HG03460 (cell line): ENCODE data around the gene RHD.
A peak's percentile ranks its signal among the peaks of the same experiment; 100 is the strongest.
"Not testable (repeated sequence)": the region's sequence is repeated elsewhere in the genome, so short reads cannot be mapped to it uniquely, and the experiment has no call there.

ENCODE experiments used
- ATAC-seq: cut with Tn5 transposase; IDR thresholded peaks from one replicate; pipeline ENCODE4 v1.9.1; 2021; ENCODE audit not compliant: unreplicated experiment

Gene RHD

DNA sequence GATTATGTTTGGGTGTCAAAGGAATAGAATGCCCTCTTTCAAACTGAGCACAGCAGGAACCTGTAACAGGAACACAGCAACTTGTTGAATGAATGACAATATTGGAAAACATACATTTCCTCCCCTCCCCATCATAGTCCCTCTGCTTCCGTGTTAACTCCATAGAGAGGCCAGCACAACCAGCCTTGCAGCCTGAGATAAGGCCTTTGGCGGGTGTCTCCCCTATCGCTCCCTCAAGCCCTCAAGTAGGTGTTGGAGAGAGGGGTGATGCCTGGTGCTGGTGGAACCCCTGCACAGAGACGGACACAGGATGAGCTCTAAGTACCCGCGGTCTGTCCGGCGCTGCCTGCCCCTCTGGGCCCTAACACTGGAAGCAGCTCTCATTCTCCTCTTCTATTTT is at the start of gene RHD:
TSS of gene RHD (plus strand) at position 272 of the 400 bp plus-strand sequence. CDS start at position 311, 39 bp downstream.
- ATAC-seq, result not testable (repeated sequence)

DNA sequence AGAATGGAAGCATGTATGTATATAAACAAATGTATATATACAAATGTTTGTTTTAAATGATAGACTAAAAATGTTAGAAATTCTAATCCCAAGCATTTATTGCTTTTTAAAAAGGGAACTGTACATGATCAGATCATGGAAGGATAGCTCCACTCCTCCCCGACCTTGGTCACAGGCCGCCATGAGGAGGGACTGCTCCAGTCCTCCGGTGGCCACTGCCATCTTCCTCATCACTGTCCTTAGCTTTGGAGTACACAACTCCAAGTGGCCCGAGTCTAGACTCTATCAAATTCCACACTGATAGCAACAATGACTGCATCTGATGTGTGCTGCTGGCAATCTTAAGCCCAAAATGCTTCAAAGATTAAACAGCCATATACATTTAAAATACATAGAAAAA is 49.7 kb upstream of the RHD start:
- no peak for ATAC-seq

DNA sequence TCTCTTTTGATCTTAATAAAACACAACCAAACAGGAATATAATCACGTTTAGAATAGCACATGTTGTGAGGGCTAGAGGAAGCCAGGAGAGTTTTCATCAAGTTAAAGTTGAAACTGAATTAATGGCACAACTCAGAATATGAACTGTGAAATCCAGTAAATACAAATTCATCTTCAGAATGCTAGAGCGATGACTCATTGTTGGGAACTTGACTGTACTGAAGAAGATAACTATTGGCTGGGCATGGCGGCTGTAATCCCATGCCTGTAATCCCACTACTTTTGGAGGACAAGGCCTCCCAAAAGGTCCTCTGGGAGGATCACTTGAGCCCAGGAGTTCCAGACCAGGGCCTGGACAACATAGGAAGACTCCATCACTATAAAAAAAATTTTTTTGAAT is 48.8 kb upstream of the RHD start:
- no peak for ATAC-seq

- ATAC-seq, result peak; percentile 73
These were observed 40.1 kb upstream of the RHD start, which contains the start of gene SYF2 for GRCh38 chr1:25232027-25232865. TSS of gene SYF2 (minus strand) at chr1:25232502. CDS start at chr1:25232467, 35 bp downstream.

DNA sequence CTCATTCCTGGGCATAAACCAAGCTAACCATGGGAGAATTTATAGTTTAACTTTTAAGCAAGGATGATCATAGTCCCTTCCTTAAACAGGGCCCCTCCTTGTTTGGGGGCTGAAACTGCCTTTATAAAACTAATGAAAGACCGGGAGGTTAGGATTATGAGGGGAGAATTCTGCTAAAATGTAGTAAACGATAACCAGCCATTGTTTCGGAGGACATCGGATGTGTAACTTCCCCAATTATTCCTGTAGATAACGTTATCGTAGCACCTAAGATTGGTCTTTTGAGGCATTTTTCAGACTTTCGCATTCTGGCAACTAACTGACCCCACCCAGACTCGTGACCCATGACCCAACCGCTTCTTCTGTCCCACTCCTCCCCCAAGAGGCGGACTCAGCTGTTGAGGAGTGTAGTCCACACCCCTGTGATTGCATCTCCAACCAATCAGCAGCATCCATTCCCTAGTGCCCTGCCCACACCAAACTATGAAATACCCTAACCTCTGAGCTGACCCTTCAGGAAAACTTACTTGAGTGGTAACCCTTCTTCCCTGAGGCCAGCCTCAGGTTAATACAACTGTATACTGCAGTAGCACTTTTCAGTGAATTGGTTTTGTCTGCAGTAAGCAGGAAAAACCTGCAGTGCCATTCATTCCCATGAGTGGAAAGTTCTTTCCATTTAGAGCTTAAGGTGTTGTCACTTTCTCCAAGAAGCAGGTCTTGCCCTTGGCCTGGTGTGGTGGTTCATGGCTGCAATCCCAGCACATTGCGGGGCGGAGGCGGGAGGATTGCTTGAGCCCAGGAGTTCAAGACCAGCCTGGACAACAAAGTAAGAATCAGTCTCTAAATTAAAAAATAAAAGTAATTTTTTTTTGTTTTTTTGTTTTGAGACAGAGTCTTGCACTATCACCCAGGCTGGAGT is 39.2 kb upstream of the RHD start:
- ATAC-seq, result peak; percentile 53

- not testable (repeated sequence) for ATAC-seq
These were observed 36.9 kb upstream of the RHD start for GRCh38 chr1:25235411-25235810.

- ATAC-seq, result not testable (repeated sequence)
These were observed 36.0 kb upstream of the RHD start for GRCh38 chr1:25236261-25236660.

DNA sequence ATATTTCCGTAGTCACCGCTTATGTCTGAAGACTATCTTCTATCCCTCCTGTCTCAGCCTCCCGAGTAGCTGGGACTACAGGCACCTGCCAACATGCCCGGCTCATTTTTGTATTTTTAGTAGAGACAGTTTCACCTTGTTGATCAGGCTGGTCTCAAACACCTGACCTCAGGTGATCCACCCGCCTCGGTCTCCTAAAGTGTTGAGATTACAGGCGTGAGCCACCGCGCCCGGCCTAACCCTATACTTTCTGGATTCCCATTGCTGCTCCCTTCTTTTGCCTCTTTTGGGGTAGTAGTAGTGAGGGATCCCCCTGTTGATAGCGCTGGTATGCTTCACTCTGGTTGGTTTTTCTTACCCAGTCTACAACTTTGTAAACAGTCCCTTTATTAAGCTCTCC is 34.3 kb upstream of the RHD start:
- no peak for ATAC-seq

GRCh38 chr1:25239681-25240541 is 32.4 kb upstream of the RHD start:
- peak; percentile 60 for ATAC-seq

GRCh38 chr1:25243907-25244306 is 28.4 kb upstream of the RHD start:
- no peak for ATAC-seq

GRCh38 chr1:25245393-25245792 is 26.9 kb upstream of the RHD start:
- ATAC-seq, result no peak

DNA sequence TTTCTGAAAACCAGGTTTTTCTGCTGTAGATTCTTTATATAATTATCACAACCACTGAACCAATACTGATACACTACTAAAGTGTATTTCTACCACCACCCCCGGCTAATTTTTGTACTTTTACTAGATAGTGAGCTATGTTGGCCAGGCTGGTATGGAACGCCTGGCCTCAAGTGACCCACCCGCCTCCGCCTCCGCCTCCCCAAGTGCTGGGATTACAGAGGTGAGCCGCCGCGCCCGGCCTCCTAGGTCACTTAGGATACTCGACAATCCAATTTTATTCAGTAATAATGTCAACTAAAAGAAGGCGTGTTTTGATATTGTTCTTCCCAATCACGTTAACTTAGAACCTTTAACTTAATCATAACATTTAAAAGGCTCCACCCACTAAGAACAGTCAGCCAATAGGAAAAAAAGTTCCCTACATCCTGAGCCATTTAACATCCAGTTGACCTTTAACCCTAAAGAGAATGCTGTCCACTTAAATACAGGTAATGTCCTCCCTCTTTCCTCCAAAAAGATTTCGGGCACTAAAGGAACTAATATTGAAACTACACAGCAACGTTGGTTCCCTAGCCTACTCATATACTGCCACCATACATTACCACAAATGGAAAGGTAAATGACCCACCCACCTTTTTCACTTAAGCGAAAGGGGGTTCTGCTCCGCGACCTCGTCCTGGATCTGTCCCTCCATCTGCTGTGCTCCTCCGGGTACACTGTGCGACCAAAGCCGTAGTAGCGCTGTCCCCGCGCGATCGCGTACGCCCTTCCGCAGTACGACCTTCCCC is 26.3 kb upstream of the RHD start:
- ATAC-seq, result no peak

GRCh38 chr1:25246600-25247023 is 25.7 kb upstream of the RHD start:
- ATAC-seq, result no peak

DNA sequence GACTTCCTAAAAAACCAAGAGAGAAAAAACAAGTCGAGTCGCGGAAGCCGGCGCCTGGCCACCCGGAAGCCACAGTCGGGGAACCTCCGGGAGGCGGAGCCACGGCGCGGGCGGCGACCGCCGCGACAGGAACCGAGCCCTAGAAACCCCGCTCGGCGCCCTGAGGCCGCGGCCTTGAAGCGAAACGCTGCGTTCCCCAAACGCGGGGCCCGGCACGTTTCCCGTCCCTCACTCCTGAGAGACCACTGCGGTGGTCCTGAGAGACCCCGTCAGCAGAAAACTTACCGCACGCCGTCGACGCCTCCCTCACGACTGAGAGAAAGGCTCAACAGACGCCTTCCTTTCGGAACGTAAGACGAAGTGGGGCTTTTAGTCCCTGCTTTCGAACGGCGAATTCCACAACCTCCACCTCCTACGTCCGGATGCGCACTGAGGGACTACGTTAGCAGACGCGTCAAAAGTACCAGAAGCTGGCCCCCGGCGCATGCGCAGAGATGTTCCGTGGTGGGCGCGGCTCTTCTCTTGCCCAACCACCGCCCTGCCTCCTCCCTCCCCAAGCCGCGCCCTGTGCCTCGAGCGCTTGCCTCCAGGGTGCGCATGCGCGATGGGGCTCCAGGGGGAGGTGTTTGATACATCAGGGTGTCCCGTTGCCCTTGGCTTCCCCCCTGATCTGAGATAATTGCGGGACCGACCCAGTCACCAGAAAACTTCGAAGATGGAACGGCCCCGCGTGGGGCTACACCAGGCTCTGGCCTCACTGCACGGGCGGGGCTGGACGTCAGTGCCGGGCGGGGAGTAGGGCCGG is 25.1 kb upstream of the RHD start, which contains the start of gene RSRP1:
TSS of gene RSRP1 (minus strand) at position 431 of the 805 bp plus-strand sequence. CDS start 491 bp downstream, outside the sequence.
- peak; percentile 78 for ATAC-seq

DNA sequence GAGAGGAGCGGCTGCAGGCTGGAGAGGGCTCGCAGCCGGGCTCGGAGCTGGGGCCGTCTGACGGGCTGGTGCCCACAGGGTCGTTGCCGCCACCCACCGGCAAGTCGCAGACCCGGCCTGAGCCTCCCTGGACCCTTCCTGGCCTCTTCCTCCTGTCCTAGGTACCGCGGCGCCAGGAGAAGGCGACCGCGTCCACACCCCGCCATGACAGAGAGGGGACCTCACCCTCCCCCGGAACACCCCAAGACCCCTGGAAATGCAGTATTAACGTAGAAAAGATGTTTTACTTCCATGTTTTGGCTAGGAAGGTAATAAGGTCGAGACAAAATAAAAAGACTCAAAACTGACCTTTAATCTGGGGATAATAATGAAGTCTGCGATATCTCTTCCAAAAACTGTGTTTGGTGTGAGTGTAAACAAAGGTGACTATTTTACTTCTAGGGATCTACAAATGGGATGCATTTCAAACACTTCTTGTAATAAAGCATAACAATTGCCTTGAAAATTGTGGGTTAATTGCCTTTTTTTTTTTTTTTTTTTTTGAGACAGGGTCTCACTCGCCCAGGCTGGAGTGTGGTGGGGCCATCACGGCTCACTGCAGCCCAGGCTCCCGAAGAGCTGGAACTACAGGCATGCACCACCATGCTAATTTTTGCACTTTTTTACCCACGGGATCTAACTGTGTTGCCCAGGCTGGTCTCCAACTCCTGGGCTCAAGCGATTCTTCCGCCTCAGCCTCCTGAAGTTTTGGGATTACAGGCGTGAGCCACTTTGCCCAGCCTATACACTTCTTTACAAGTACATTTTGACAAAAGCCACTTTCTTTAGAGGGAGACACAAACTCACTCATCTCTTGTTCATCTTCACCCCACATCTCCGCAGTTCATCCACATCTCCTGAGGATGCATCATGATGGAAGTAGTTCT is 24.2 kb upstream of the RHD start:
- ATAC-seq, result peak; percentile 44

DNA sequence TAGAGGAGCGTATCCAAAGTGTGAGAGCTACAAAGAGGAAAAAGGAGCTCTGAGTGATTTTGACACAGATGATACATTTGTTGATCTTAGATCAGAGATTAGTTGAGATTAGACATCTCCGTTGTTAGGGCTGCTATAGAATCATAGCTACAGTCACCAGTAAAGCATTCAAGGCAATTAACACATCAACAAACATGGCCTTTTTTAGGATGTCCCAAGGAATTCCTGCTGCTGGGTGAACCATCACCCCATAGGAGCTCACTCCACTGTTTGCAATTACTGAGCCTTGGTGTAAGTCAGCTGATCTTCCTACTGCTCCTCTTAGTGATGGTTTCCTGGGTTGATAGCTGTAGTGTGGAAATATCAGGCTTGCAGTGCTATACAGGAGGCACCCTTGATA is 18.4 kb upstream of the RHD start:
- no peak for ATAC-seq

DNA sequence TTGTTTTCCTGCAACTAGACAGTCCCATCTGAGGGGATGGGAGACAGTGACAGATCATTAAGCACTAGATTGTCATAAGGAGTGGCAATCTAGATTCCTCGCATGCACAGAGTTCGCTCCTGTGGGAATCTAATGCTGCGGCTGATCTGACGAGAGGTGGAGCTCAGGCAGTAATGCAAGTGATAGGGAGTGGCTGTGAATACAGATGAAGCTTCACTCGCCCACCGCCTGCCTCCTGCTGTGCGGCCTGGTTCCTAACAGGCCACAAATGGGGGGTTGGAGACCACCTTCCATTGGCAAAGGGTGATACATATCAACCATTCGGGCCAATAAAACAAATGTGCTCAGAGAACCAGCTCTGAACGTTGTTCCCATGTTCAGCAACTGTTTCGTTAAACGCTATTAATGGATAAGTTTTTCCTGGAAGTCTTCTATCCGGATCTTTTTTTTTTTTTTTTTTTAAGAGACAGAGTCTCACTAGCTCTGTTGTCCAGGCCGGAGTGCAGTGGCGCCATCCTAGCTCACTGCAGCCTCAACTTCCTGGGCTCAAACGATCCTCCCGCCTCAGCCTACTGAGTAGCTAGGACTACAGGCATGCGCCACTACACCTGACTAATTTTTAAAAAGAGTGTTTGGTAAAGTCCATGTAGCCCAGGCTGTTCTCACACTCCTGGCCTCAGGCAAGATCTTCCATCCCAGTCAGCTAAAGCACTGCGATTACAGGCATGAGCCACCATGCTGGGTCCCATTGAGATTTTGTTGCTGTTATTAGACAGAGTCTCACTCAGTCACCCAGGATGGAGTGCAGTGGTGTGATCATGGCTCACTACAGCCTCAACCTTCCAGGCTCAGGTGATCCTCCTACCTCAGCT is 16.4 kb upstream of the RHD start:
- no peak for ATAC-seq
